Pancreas (tissue), 10 donors: Measurements from ENCODE around the gene TBC1D4. TPM values are rescaled to one million over a fixed set of nuclear protein-coding genes. Genes with fewer than 3 reads are reported as not detected.

ENCODE experiments used
- ATAC-seq, 4 donors: fragments of 200-7000 bp; cut with Tn5 transposase; one replicate each; pipeline versions ENCODE4 v1.8.0 to v1.9.1; 2020; ENCODE audit warnings: mild to moderate bottlenecking in 4 of 4, moderate library complexity in 4 of 4
- DNase-seq, 6 donors: peaks; one replicate each; pipeline ENCODE4 v3.0.0-alpha.2; 2020
- FAIRE-seq: peaks from 2 replicates; lab custom pipeline; 2012; peaks lifted over from hg19 to GRCh38; lab: Jason Lieb, UNC
- H3K27ac ChIP-seq, 4 donors: fragments of 200-600 bp; sonication (generic); 1 replicate in 3 of 4; 2 replicates in 1 of 4; pipeline versions ENCODE4 v1.5.0 to v1.8.0; 2020
- H3K27me3 ChIP-seq, 4 donors: fragments of 200-600 bp; one replicate each; pipeline ENCODE4 v1.8.0; 2021
- H3K36me3 ChIP-seq, 3 donors: fragments of 200-600 bp; sonication (generic) in 1 of 3; one replicate each; pipeline versions ENCODE4 v1.5.0 to v1.8.0; 2020 to 2021
- H3K4me1 ChIP-seq, 3 donors: fragments of 200-600 bp; one replicate each; pipeline ENCODE4 v1.8.0; 2021
- H3K4me3 ChIP-seq, 4 donors: fragments of 200-600 bp; sonication (generic) in 2 of 4; one replicate each; pipeline versions ENCODE4 v1.5.0 to v1.8.0; 2020 to 2021
- H3K9me3 ChIP-seq, 4 donors: fragments of 200-600 bp; one replicate each; pipeline ENCODE4 v1.8.0; 2021
- CTCF ChIP-seq, 4 donors: fragments of 200-600 bp; sonication (generic) in 3 of 4; IDR thresholded peaks; one replicate each; pipeline versions ENCODE4 v1.5.0 to v1.8.0; 2021; ENCODE audit warnings: antibody characterized with exemption in 4 of 4
- WGBS, 2 donors: extraction: QIAGEN DNeasy Blood & Tissue Kit; methylation state at CpG; one replicate each; pipeline ENCODE4 v1.1.7; 2013; 5-methylcytosine and 5-hydroxymethylcytosine counted together
- intact Hi-C, 3 donors: fragments of 100-400 bp; cut with DNase I; formaldehyde crosslinking; loops; one replicate each; pipeline versions ENCODE4 v1.11.1 to v1.14.2; 2022
- polyA plus RNA-seq, 2 donors: library from polyadenylated mRNA; stranded (reverse); fragments of 200-250 nt; gene quantifications; one replicate each; pipeline ENCODE4 v1.2.3, GENCODE V29; 2013
- total RNA-seq, 6 donors: library from RNA; stranded (reverse); fragmentation: NEBNext Ultra II Directional in 4 of 6; extraction: Animal tissue kit (Norgen Biotek cat#: 25700) in 4 of 6; gene quantifications; one replicate each; pipeline versions ENCODE4 v1.2.1 to v1.2.4, GENCODE V29; 2021 to 2023
- donor health status: healthy with polysubstance abuse.
- donor health status: DM: no; HTN: no; CAD: no; lungs with moderate emphysema.
- donor health status: DM: no; HTN: no; CAD: no.
- donor health status: control.
- donor health status: control.
- donor health status: Bipolar disorder and iron deficiency.
- donor health status: DM: yes; HTN: yes; CAD: no.
- donor health status: DM: no; HTN: no; CAD: no.
- donor health status: DM: no; HTN: no; CAD: no.
- donor health status: DM: yes; HTN: yes; CAD: no.

TBC1D4 gene
- total and polyA plus RNA-seq, 8 donors, result 8.2 to 19.7 (median 10.5) TPM

GRCh38 chr13:75347457-75347856 lies 134.5 kb downstream of the TBC1D4 start:
- H3K27ac ChIP-seq, result no peak overlapping the region
- H3K9me3 ChIP-seq, result no peaks in the 10 kb centered on the region
- ATAC-seq (no peak), FAIRE-seq (no peak), DNase-seq (no peak)
- no peaks in the 10 kb centered on the region for H3K4me1 ChIP-seq
- WGBS, 2 donors, result 68 to 74% methylated on average over 1 of the region's 1 CpG
- TF ChIP-seq CTCF (IDR thresholded peaks at IDR 0.05), result no peak
- H3K27me3 ChIP-seq, result no peaks in the 10 kb centered on the region
- intact Hi-C loops, result no loop called here
- no peaks in the 10 kb centered on the region for H3K36me3 ChIP-seq
- H3K4me3 ChIP-seq, result no peak overlapping the region

- Histone ChIP-seq H3K27ac (no peak overlapping the region), H3K36me3 (no peaks in the 10 kb centered on the region), H3K4me3 (no peak overlapping the region), H3K4me1 (no peaks in the 10 kb centered on the region), H3K27me3 (no peaks in the 10 kb centered on the region), H3K9me3 (no peaks in the 10 kb centered on the region)
- DNase-seq, result no peak
- FAIRE-seq, result no peak
- ATAC-seq, result no peak
- TF ChIP-seq CTCF (IDR thresholded peaks at IDR 0.05), result no peak
- 77 to 84% methylated on average over 2 of the region's 2 CpGs for WGBS, 2 donors
- intact Hi-C loops, result no loop called here
Observed at GRCh38 chr13:75345193-75345592, 136.8 kb downstream of the TBC1D4 start.

GRCh38 chr13:75341028-75341427 lies 140.9 kb downstream of the TBC1D4 start:
- H3K4me3 ChIP-seq, result no peak overlapping the region
- H3K27ac ChIP-seq, result no peak overlapping the region
- no peaks in the 10 kb centered on the region for H3K9me3 ChIP-seq
- no peaks in the 10 kb centered on the region for H3K27me3 ChIP-seq
- H3K36me3 ChIP-seq, result peaks cover 0 to 9% (median 0%) of the 10 kb centered on the region in 3 donors
- ATAC-seq (no peak), DNase-seq (no peak), FAIRE-seq (no peak)
- no peaks in the 10 kb centered on the region for H3K4me1 ChIP-seq
- TF ChIP-seq CTCF (IDR thresholded peaks at IDR 0.05), result no peak
- intact Hi-C loops, result no loop called here
- WGBS, 2 donors, result 91 to 95% methylated on average over 5 of the region's 5 CpGs

GRCh38 chr13:75339635-75340374 lies 142.2 kb downstream of the TBC1D4 start:
- Histone ChIP-seq H3K27me3 (no peaks in the 10 kb centered on the region), H3K9me3 (no peaks in the 10 kb centered on the region), H3K4me1 (no peaks in the 10 kb centered on the region), H3K36me3 (peaks cover 0 to 15% (median 0%) of the 10 kb centered on the region in 3 donors), H3K4me3 (no peak overlapping the region), H3K27ac (no peak overlapping the region)
- no peak for ATAC-seq
- intact Hi-C loops, result no loop called here
- FAIRE-seq, result no peak
- WGBS, 2 donors, result 72 to 79% methylated on average over 7 of the region's 7 CpGs
- TF ChIP-seq CTCF (IDR thresholded peaks at IDR 0.05), result no peak
- DNase-seq, result no peak
